MCF 10A (cell line): ENCODE results near the gene TPSB2. TPM values are rescaled to one million over a fixed set of nuclear protein-coding genes. Genes with fewer than 3 reads are reported as not detected.

Source experiments
- BruUV-seq: library from RNA; stranded (reverse); fragments of 400-500 nt; replicated peaks from 2 replicates; lab custom pipeline; 2021; lab: Mats Ljungman, UMichigan
- CTCF ChIA-PET: fragments of 300-600 bp; sonication (Branson Sonifier 250); formaldehyde crosslinking; extraction: SDS; loops from one replicate; lab custom pipeline; 2021; ENCODE audit warnings: antibody characterized with exemption, inconsistent platforms; lab: Yijun Ruan, JAX
- POLR2A ChIA-PET: fragments of 300-600, 350-650 bp; sonication (Branson Sonifier 250); formaldehyde crosslinking; extraction: SDS; loops from one replicate; lab custom pipeline; 2020; ENCODE audit warnings: antibody characterized with exemption, inconsistent platforms; lab: Yijun Ruan, JAX
- DNase-seq: peaks from one replicate; pipeline ENCODE4 v3.0.0-alpha.2; 2018; ENCODE audit not compliant: unreplicated experiment
- H3K27ac Mint-ChIP-seq: one replicate; pipeline ENCODE4 v1.8.0; 2022; ENCODE audit warnings: mild to moderate bottlenecking, low read depth, mixed read lengths; ENCODE audit not compliant: unreplicated experiment
- H3K27me3 Mint-ChIP-seq: one replicate; pipeline ENCODE4 v1.8.0; 2022; ENCODE audit warnings: mixed read lengths; ENCODE audit not compliant: insufficient read depth, unreplicated experiment
- H3K36me3 Mint-ChIP-seq: one replicate; pipeline ENCODE4 v1.8.0; 2022; ENCODE audit warnings: mild to moderate bottlenecking, moderate library complexity, mixed read lengths; ENCODE audit not compliant: insufficient read depth, unreplicated experiment
- H3K4me1 Mint-ChIP-seq: one replicate; pipeline ENCODE4 v1.8.0; 2022; ENCODE audit warnings: mixed read lengths; ENCODE audit not compliant: insufficient read depth, unreplicated experiment
- H3K4me3 Mint-ChIP-seq: one replicate; pipeline ENCODE4 v1.8.0; 2022; ENCODE audit warnings: mild to moderate bottlenecking, moderate library complexity, mixed read lengths; ENCODE audit not compliant: unreplicated experiment
- H3K9me3 Mint-ChIP-seq: one replicate; pipeline ENCODE4 v1.8.0; 2022; ENCODE audit warnings: mixed read lengths; ENCODE audit not compliant: unreplicated experiment
- CTCF ChIP-seq: fragments of 200-600 bp; IDR thresholded peaks from one replicate; pipeline ENCODE4 v1.8.0; 2022; ENCODE audit warnings: antibody characterized with exemption, mild to moderate bottlenecking; ENCODE audit not compliant: unreplicated experiment
- intact Hi-C: fragments of 100-400 bp; cut with micrococcal nuclease; formaldehyde crosslinking; loops from 2 replicates; pipeline ENCODE4 v1.14.1; 2022
- total RNA-seq: library from RNA; stranded (reverse); gene quantifications from 2 replicates; pipeline ENCODE4 v1.2.3, GENCODE V29; 2022

The TPSB2 gene
- total RNA-seq, 1 experiment from 2014 or later = not detected

GRCh38 chr16:1220841-1221627, 8.9 kb downstream of the TPSB2 start:
- Mint-ChIP-seq H3K36me3 (no peaks in the 10 kb centered on the region), H3K9me3 (no peaks in the 10 kb centered on the region), H3K27me3 (peaks cover 59% of the 10 kb centered on the region), H3K27ac (no peak overlapping the region), H3K4me3 (no peak overlapping the region), H3K4me1 (peaks cover 5% of the 10 kb centered on the region)
- ChIA-PET POLR2A (no interaction called here), CTCF (interaction anchor here (0.5 kb wide), 1 partner anchor 114 kb away, joined by 3 read pairs; no protein-coding TSS in a partner anchor)
- no peak for DNase-seq
- BruUV-seq = no TSS peak
- no peak for TF ChIP-seq CTCF
- intact Hi-C loops = no loop called here

DNA sequence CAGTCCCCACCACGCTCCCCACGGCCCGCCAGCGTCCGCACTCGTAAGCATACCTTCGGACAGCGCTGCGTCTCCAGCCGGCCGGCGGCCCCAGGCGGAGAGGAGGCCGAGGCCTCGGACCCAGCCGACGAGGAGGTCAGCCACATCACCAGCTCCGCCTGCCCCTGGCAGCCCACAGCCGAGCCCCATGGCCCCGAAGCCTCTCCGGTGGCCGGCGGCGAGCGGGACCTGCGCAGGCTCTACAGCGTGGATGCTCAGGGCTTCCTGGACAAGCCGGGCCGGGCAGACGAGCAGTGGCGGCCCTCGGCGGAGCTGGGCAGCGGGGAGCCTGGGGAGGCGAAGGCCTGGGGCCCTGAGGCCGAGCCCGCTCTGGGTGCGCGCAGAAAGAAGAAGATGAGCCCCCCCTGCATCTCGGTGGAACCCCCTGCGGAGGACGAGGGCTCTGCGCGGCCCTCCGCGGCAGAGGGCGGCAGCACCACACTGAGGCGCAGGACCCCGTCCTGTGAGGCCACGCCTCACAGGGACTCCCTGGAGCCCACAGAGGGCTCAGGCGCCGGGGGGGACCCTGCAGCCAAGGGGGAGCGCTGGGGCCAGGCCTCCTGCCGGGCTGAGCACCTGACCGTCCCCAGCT, 9.8 kb downstream of the TPSB2 start:
- no peak overlapping the region for H3K27ac Mint-ChIP-seq
- POLR2A ChIA-PET = no interaction called here
- peaks cover 5% of the 10 kb centered on the region for H3K4me1 Mint-ChIP-seq
- H3K27me3 Mint-ChIP-seq = peaks cover 59% of the 10 kb centered on the region
- DNase-seq = no peak
- H3K36me3 Mint-ChIP-seq = no peaks in the 10 kb centered on the region
- no TSS peak for BruUV-seq
- TF ChIP-seq CTCF = no peak
- CTCF ChIA-PET = interaction anchor here (0.5 kb wide), 1 partner anchor 113 kb away, joined by 3 read pairs; no protein-coding TSS in a partner anchor
- no peak overlapping the region for H3K4me3 Mint-ChIP-seq
- intact Hi-C loops = no loop called here
- H3K9me3 Mint-ChIP-seq = no peaks in the 10 kb centered on the region

GRCh38 chr16:1218930-1219611, 10.9 kb downstream of the TPSB2 start:
- BruUV-seq = no TSS peak
- Mint-ChIP-seq H3K27ac (no peak overlapping the region), H3K4me1 (peaks cover 5% of the 10 kb centered on the region), H3K27me3 (peaks cover 59% of the 10 kb centered on the region), H3K36me3 (no peaks in the 10 kb centered on the region), H3K9me3 (no peaks in the 10 kb centered on the region), H3K4me3 (no peak overlapping the region)
- no peak for DNase-seq
- intact Hi-C loops = no loop called here
- CTCF ChIA-PET = no interaction called here
- POLR2A ChIA-PET = no interaction called here
- no peak for TF ChIP-seq CTCF
